PFSK-1 (cell line): ENCODE results near the gene ODC1.

Source experiments
- POLR2AphosphoS5 ChIP-seq: IDR thresholded peaks from 2 replicates; pipeline ENCODE4 v1.6.1; 2012; ENCODE audit warnings: low read depth, mild to moderate bottlenecking, control low read depth, low read length, moderate library complexity
- SIN3A ChIP-seq: IDR thresholded peaks from 2 replicates; pipeline ENCODE4 v1.6.1; 2012; ENCODE audit warnings: mild to moderate bottlenecking, low read length, moderate library complexity, borderline replicate concordance; ENCODE audit not compliant: insufficient read depth
- TAF1 ChIP-seq: IDR thresholded peaks from 2 replicates; pipeline ENCODE4 v1.6.1; 2012; ENCODE audit warnings: low read length, control low read depth, borderline replicate concordance; ENCODE audit not compliant: insufficient read depth
- TF ChIP-seq, protein P1 (sequence below), 2 experiments: IDR thresholded peaks; 2 replicates each; pipeline versions ENCODE4 v1.6.1 to v1.8.0; 2011 to 2012; ENCODE audit warnings: low read depth in 2 of 2, low read length in 2 of 2, control low read depth in 1 of 2, inconsistent platforms in 1 of 2, mild to moderate bottlenecking in 1 of 2, moderate library complexity in 1 of 2; ENCODE audit not compliant: insufficient read depth in 1 of 2

DNA sequence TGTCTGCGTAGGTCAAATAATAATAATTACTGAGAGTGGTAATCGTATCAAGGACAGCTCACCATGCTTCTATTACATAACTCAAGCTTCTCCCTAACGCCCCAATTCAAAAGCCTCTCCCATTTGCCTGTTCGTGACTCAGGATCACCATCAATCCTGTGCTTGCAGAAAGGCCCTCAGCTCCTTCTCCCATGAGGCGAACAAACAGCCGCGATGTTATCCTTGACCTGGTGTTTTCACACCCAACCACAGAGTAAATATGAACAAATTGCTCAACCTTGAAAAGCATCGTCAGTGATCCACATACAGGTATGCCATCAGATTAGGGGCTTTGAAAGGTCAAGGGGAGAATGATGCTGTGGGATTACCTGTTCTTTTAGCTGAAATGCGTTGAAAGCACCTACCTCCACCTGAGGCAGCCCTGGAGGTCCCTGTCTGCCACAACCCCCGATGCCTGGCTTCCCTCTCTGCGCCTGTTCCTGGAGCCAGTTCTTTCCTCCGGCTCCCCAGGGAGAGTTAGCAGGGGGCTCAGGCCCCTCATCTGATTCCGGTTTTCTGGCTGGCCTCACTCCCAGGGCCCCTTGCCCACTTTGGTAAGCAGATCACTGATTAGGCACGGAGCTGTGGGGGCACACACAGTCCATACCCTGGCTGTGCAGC lies 39.1 kb upstream of the ODC1 start:
- TF ChIP-seq TAF1 (no peak), POLR2AphosphoS5 (no peak), SIN3A (no peak)
- TF ChIP-seq, protein P1, sequence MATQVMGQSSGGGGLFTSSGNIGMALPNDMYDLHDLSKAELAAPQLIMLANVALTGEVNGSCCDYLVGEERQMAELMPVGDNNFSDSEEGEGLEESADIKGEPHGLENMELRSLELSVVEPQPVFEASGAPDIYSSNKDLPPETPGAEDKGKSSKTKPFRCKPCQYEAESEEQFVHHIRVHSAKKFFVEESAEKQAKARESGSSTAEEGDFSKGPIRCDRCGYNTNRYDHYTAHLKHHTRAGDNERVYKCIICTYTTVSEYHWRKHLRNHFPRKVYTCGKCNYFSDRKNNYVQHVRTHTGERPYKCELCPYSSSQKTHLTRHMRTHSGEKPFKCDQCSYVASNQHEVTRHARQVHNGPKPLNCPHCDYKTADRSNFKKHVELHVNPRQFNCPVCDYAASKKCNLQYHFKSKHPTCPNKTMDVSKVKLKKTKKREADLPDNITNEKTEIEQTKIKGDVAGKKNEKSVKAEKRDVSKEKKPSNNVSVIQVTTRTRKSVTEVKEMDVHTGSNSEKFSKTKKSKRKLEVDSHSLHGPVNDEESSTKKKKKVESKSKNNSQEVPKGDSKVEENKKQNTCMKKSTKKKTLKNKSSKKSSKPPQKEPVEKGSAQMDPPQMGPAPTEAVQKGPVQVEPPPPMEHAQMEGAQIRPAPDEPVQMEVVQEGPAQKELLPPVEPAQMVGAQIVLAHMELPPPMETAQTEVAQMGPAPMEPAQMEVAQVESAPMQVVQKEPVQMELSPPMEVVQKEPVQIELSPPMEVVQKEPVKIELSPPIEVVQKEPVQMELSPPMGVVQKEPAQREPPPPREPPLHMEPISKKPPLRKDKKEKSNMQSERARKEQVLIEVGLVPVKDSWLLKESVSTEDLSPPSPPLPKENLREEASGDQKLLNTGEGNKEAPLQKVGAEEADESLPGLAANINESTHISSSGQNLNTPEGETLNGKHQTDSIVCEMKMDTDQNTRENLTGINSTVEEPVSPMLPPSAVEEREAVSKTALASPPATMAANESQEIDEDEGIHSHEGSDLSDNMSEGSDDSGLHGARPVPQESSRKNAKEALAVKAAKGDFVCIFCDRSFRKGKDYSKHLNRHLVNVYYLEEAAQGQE (IDR thresholded peaks at IDR 0.05; ENCODE audit: insufficient read depth in 1 of 2, low read depth in 2 of 2, low read length in 2 of 2) = no peak
